Tracheal epithelial cell (primary cell): ENCODE measurements around the gene SNF8. TPM values are rescaled to one million over a fixed set of nuclear protein-coding genes. Genes with fewer than 3 reads are reported as not detected.

Experiments
- total RNA-seq: library from RNA; depleted of rRNA; stranded (reverse); fragments of >200 nt; gene quantifications from 2 replicates; pipeline ENCODE4 v1.2.1, GENCODE V29; 2014

Gene SNF8, protein sequence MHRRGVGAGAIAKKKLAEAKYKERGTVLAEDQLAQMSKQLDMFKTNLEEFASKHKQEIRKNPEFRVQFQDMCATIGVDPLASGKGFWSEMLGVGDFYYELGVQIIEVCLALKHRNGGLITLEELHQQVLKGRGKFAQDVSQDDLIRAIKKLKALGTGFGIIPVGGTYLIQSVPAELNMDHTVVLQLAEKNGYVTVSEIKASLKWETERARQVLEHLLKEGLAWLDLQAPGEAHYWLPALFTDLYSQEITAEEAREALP
- total RNA-seq: 51.1 and 55.8 TPM in 2 replicates

GRCh38 chr17:48944515-48945260 lies at the start of gene SNF8:
Gene SNF8 (minus strand): TSS chr17:48944842. CDS start chr17:48944734, 108 bp downstream.

GRCh38 chr17:48908047-48908843 lies 36.4 kb downstream of the SNF8 start, which contains the start of gene UBE2Z:
Gene UBE2Z (plus strand): TSS chr17:48908407. CDS start chr17:48908504, 97 bp downstream.

Other genes starting within 250 kb of the SNF8 start
- not detected in 2 replicates for gene PRAC1, start 222.3 kb downstream of the SNF8 start, total RNA-seq
- not detected in 2 replicates for gene PRAC2, start 221.7 kb downstream of the SNF8 start, total RNA-seq
- 0.24 TPM in 1 of 2 replicates, not detected in the other for gene HOXB13, start 216.1 kb downstream of the SNF8 start, total RNA-seq
- gene TTLL6, start 127.6 kb downstream of the SNF8 start, total RNA-seq: under 0.01 TPM in 1 of 2 replicates, not detected in the other
- gene CALCOCO2, start 113.8 kb downstream of the SNF8 start, total RNA-seq: 27.1 and 29.4 TPM in 2 replicates
- 25.4 and 49.6 TPM in 2 replicates for gene ATP5MC1, start 52.1 kb downstream of the SNF8 start, total RNA-seq
- 37.9 and 68.2 TPM in 2 replicates for gene UBE2Z, start 36.4 kb downstream of the SNF8 start, total RNA-seq
- gene GIP, start 23.8 kb upstream of the SNF8 start, total RNA-seq: not detected in 2 replicates
- gene IGF2BP1, start 52.5 kb upstream of the SNF8 start, total RNA-seq: under 0.01 and 0.24 TPM in 2 replicates
- gene B4GALNT2, start 187.9 kb upstream of the SNF8 start, total RNA-seq: 0.24 and 1.3 TPM in 2 replicates